HCT116 (cell line): Measurements from ENCODE around the gene DPY19L3. TPM values are rescaled to one million over a fixed set of nuclear protein-coding genes. Genes with fewer than 3 reads are reported as not detected.

ENCODE experiments used
- ATAC-seq: fragments of 200-7000 bp; cut with Tn5 transposase; 2 replicates; pipeline ENCODE4 v1.9.1; 2020; ENCODE audit warnings: mild to moderate bottlenecking, moderate library complexity
- BruUV-seq: library from RNA; stranded (reverse); fragments of 400-500 nt; replicated peaks from 2 replicates; lab custom pipeline; 2021; lab: Mats Ljungman, UMichigan
- CTCF ChIA-PET: fragments of 300-600 bp; sonication (Branson Sonifier 250); formaldehyde crosslinking; loops from one replicate; lab custom pipeline; 2021; ENCODE audit warnings: antibody characterized with exemption; lab: Charles Lee
- POLR2A ChIA-PET: fragments of 300-600, 350-600 bp; sonication (Branson Sonifier 250); formaldehyde crosslinking; loops from one replicate; lab custom pipeline; 2021; ENCODE audit warnings: antibody characterized with exemption; lab: Charles Lee
- RAD21 ChIA-PET, 2 experiments: fragments of 300-600 bp; sonication (Branson Sonifier 250); formaldehyde crosslinking; loops; one replicate each; lab custom pipeline; 2023; ENCODE audit warnings: low total read pairs in 2 of 2; ENCODE audit not compliant: uncharacterized antibody in 2 of 2, unreplicated experiment in 2 of 2, low non-redundant PET in 1 of 2; lab: Charles Lee
- DNase-seq: peaks from one replicate; pipeline ENCODE4 v3.0.0-alpha.2; 2010; ENCODE audit warnings: low read depth, low spot score
- H2AFZ ChIP-seq: fragments of 200-600 bp; shearing (Covaris generic), sonication (generic); 2 replicates; pipeline ENCODE4 v1.6.1; 2017; ENCODE audit warnings: low read depth, mixed run types, mixed read lengths, antibody characterized with exemption, low read length; ENCODE audit not compliant: poor library complexity, severe bottlenecking
- H3K27ac ChIP-seq: 2 replicates; pipeline ENCODE4 v1.5.1; 2012; ENCODE audit warnings: low read depth, low read length
- H3K27me3 ChIP-seq: fragments of 200-600 bp; sonication (generic); 2 replicates; pipeline ENCODE4 v1.6.1; 2016; ENCODE audit warnings: mixed run types, low read length, mixed read lengths; ENCODE audit not compliant: insufficient read depth
- H3K36me3 ChIP-seq, 2 experiments: fragments of 200-500 bp in 1 of 2; fragments of 200-600 bp in 1 of 2; sonication (Bioruptor generic) in 1 of 2; sonication (generic) in 1 of 2; 2 replicates each; pipeline versions ENCODE4 v1.5.1 to v1.6.1; 2014 to 2016; ENCODE audit warnings: low read length in 2 of 2, inconsistent platforms in 1 of 2, mixed read lengths in 1 of 2, mixed run types in 1 of 2; ENCODE audit not compliant: insufficient read depth in 2 of 2, control insufficient read depth in 1 of 2
- H3K4me1 ChIP-seq, 2 experiments: fragments of 200-600 bp in 1 of 2; sonication (generic) in 1 of 2; 2 replicates each; pipeline versions ENCODE4 v1.5.1 to v1.6.1; 2012 to 2017; ENCODE audit warnings: low read length in 2 of 2, inconsistent platforms in 1 of 2, mild to moderate bottlenecking in 1 of 2, mixed read lengths in 1 of 2, mixed run types in 1 of 2, moderate library complexity in 1 of 2; ENCODE audit not compliant: insufficient read depth in 2 of 2, control insufficient read depth in 1 of 2
- H3K4me2 ChIP-seq: fragments of 200-600 bp; sonication (generic); 2 replicates; pipeline ENCODE4 v1.6.1; 2017; ENCODE audit warnings: mixed run types, low read length, mixed read lengths
- H3K4me3 ChIP-seq, 2 experiments: fragments of 200-600 bp in 1 of 2; sonication (generic) in 1 of 2; replicated peaks in 1 of 2; 2 replicates each; pipeline ENCODE4 v1.5.1; 2011 to 2016; ENCODE audit warnings: low read length in 2 of 2, control low read depth in 1 of 2, low read depth in 1 of 2, mild to moderate bottlenecking in 1 of 2, mixed read lengths in 1 of 2, mixed run types in 1 of 2
- H3K79me2 ChIP-seq: fragments of 200-600 bp; sonication (generic); 2 replicates; pipeline ENCODE4 v1.6.1; 2017; ENCODE audit warnings: mild to moderate bottlenecking, mixed run types, low read length, moderate library complexity, mixed read lengths; ENCODE audit not compliant: insufficient read depth
- H3K9ac ChIP-seq: fragments of 200-600 bp; sonication (generic); 2 replicates; pipeline ENCODE4 v1.6.1; 2016; ENCODE audit warnings: low read length, mixed read lengths
- H3K9me2 ChIP-seq: fragments of 200-600 bp; sonication (generic), shearing (Covaris generic); 2 replicates; pipeline ENCODE4 v1.6.1; 2017; ENCODE audit warnings: mixed run types, mild to moderate bottlenecking, moderate library complexity; ENCODE audit not compliant: insufficient read depth
- H3K9me3 ChIP-seq, 2 experiments: fragments of 200-500 bp in 1 of 2; fragments of 200-600 bp in 1 of 2; sonication (Bioruptor generic) in 1 of 2; sonication (generic) in 1 of 2; 2 replicates each; pipeline ENCODE4 v1.6.1; 2014 to 2017; ENCODE audit warnings: low read length in 2 of 2, mixed read lengths in 2 of 2, inconsistent platforms in 1 of 2, low read depth in 1 of 2, mild to moderate bottlenecking in 1 of 2, mixed run types in 1 of 2, moderate library complexity in 1 of 2; ENCODE audit not compliant: control insufficient read depth in 1 of 2, insufficient read depth in 1 of 2
- H4K20me1 ChIP-seq: fragments of 200-600 bp; sonication (generic), shearing (Covaris generic); 2 replicates; pipeline ENCODE4 v1.6.1; 2017; ENCODE audit warnings: mixed run types, mild to moderate bottlenecking, moderate library complexity; ENCODE audit not compliant: insufficient read depth
- CBX3 ChIP-seq: IDR thresholded peaks from 2 replicates; pipeline ENCODE4 v1.6.1; 2012; ENCODE audit warnings: low read depth
- CEBPB ChIP-seq: IDR thresholded peaks from 2 replicates; pipeline ENCODE4 v1.6.1; 2012; ENCODE audit warnings: low read depth
- CTCF ChIP-seq, 3 experiments: fragments of 200-600 bp in 1 of 3; sonication (generic) in 1 of 3; IDR thresholded peaks in 2 of 3; conservative IDR thresholded peaks in 1 of 3; 2 replicates each; pipeline ENCODE4 v1.5.1; 2012 to 2017; ENCODE audit warnings: low read depth in 2 of 3, low read length in 2 of 3, antibody characterized with exemption in 1 of 3, borderline replicate concordance in 1 of 3, control low read depth in 1 of 3, mild to moderate bottlenecking in 1 of 3, mixed read lengths in 1 of 3, mixed run types in 1 of 3, moderate library complexity in 1 of 3; ENCODE audit not compliant: insufficient read depth in 1 of 3
- EGR1 ChIP-seq: IDR thresholded peaks from 2 replicates; pipeline ENCODE4 v1.6.1; 2012; ENCODE audit warnings: low read depth
- ELF1 ChIP-seq: IDR thresholded peaks from 2 replicates; pipeline ENCODE4 v1.6.1; 2012; ENCODE audit warnings: low read depth, borderline replicate concordance
- EZH2phosphoT487 ChIP-seq: fragments of 200-600 bp; IDR thresholded peaks from 2 replicates; pipeline ENCODE4 v1.6.1; 2018; ENCODE audit warnings: antibody characterized with exemption, borderline replicate concordance
- FOSL1 ChIP-seq: IDR thresholded peaks from 2 replicates; pipeline ENCODE4 v1.6.1; 2012; ENCODE audit warnings: low read depth
- JUND ChIP-seq: IDR thresholded peaks from 2 replicates; pipeline ENCODE4 v1.6.1; 2012
- POLR2AphosphoS5 ChIP-seq: IDR thresholded peaks from 2 replicates; pipeline ENCODE4 v1.6.1; 2011; ENCODE audit warnings: mild to moderate bottlenecking, low read depth, low read length, moderate library complexity
- RAD21 ChIP-seq: IDR thresholded peaks from 2 replicates; pipeline ENCODE4 v1.6.1; 2012; ENCODE audit warnings: low read depth, mild to moderate bottlenecking
- REST ChIP-seq: IDR thresholded peaks from 2 replicates; pipeline ENCODE4 v1.6.1; 2012; ENCODE audit warnings: low read depth
- SIN3A ChIP-seq: IDR thresholded peaks from 2 replicates; pipeline ENCODE4 v1.6.1; 2012; ENCODE audit warnings: low read depth
- SP1 ChIP-seq: IDR thresholded peaks from 2 replicates; pipeline ENCODE4 v1.6.1; 2012; ENCODE audit warnings: low read depth
- SRF ChIP-seq: IDR thresholded peaks from 2 replicates; pipeline ENCODE4 v1.6.1; 2012; ENCODE audit warnings: low read depth
- YY1 ChIP-seq: IDR thresholded peaks from 2 replicates; pipeline ENCODE4 v1.6.1; 2011; ENCODE audit warnings: low read length, low read depth, moderate library complexity, mild to moderate bottlenecking; ENCODE audit not compliant: insufficient replicate concordance; ENCODE audit errors: extremely low read depth
- ZNF274 ChIP-seq: fragments of 200-500 bp; sonication (Bioruptor generic); IDR thresholded peaks from 2 replicates; pipeline ENCODE4 v1.6.1; 2014; ENCODE audit warnings: mild to moderate bottlenecking, low read depth, low read length, inconsistent platforms
- intact Hi-C: fragments of 100-400 bp; cut with micrococcal nuclease; formaldehyde crosslinking; loops from 2 replicates; pipeline ENCODE4 v1.10.0; 2022
- total RNA-seq: library from RNA; stranded (reverse); gene quantifications from one replicate; pipeline ENCODE4 v1.2.1, GENCODE V29; 2021; ENCODE audit not compliant: unreplicated experiment

Gene DPY19L3
- total RNA-seq, 1 experiment from 2014 or later = 14.5 TPM

GRCh38 chr19:32464279-32464678 lies 58.7 kb downstream of the DPY19L3 start:
- TF ChIP-seq RAD21 (peak; percentile 47; the same call in 1 of the 2 replicates), CEBPB (no peak), POLR2AphosphoS5 (no peak), CTCF (IDR thresholded peaks at IDR 0.05 in 2 of 3, conservative IDR thresholded peaks at IDR 0.05 in 1 of 3; ENCODE audit: borderline replicate concordance in 1 of 3, insufficient read depth in 1 of 3, low read depth in 2 of 3, low read length in 2 of 3) (peak; percentile 18 to 35 (median 19); a peak in 3 of 6 replicates), EZH2phosphoT487 (no peak)
- Histone ChIP-seq H3K4me2 (no peak overlapping the region), H4K20me1 (no peaks in the 10 kb centered on the region), H3K4me3 (no peak overlapping the region), H2AFZ (no peak overlapping the region), H3K4me1 (no peaks in the 10 kb centered on the region), H3K27me3 (no peaks in the 10 kb centered on the region), H3K9me3 (no peaks in the 10 kb centered on the region), H3K79me2 (no peaks in the 10 kb centered on the region), H3K27ac (no peak overlapping the region), H3K9me2 (no peaks in the 10 kb centered on the region), H3K36me3 (no peaks in the 10 kb centered on the region), H3K9ac (no peak overlapping the region)
- POLR2A ChIA-PET = no interaction called here
- peak; percentile 3 for DNase-seq
- intact Hi-C loops = loop anchor here (1.0 kb wide), 1 partner anchor 106 kb away; no protein-coding TSS in a partner anchor
- BruUV-seq = no TSS peak
- ATAC-seq = peak; percentile 46; the same call in 1 of the 2 replicates
- CTCF ChIA-PET = interaction anchor here (0.7 to 2.2 kb wide), 3 partner anchors 9 to 145 kb away, joined by 3 to 7 read pairs (median 7); no protein-coding TSS in a partner anchor
- RAD21 ChIA-PET = no interaction called here

GRCh38 chr19:32465176-32465575 lies 59.6 kb downstream of the DPY19L3 start:
- POLR2A ChIA-PET = no interaction called here
- Histone ChIP-seq H3K79me2 (no peaks in the 10 kb centered on the region), H2AFZ (no peak overlapping the region), H3K9me3 (no peaks in the 10 kb centered on the region), H3K36me3 (no peaks in the 10 kb centered on the region), H3K4me2 (no peak overlapping the region), H3K9ac (no peak overlapping the region), H3K27me3 (no peaks in the 10 kb centered on the region), H3K4me1 (no peaks in the 10 kb centered on the region), H3K9me2 (no peaks in the 10 kb centered on the region), H4K20me1 (no peaks in the 10 kb centered on the region), H3K27ac (no peak overlapping the region), H3K4me3 (no peak overlapping the region)
- CTCF ChIA-PET = interaction anchor here (1.8 to 2.2 kb wide), 2 partner anchors 10 to 104 kb away, joined by 7 read pairs; no protein-coding TSS in a partner anchor
- ATAC-seq = no peak
- RAD21 ChIA-PET = no interaction called here
- intact Hi-C loops = no loop called here
- BruUV-seq = no TSS peak
- DNase-seq = no peak
- TF ChIP-seq FOSL1 (no peak), POLR2AphosphoS5 (no peak), REST (no peak), EGR1 (no peak), CBX3 (no peak), SP1 (no peak), CEBPB (no peak), YY1 (no peak), ZNF274 (no peak), SRF (no peak), ELF1 (no peak), JUND (no peak), SIN3A (no peak)
